ENCODE data around the gene CHST15. TPM values are rescaled to one million over a fixed set of nuclear protein-coding genes. Genes with fewer than 3 reads are reported as not detected.

Gene CHST15
- total RNA-seq, 1 experiment from 2014 or later, result 17.1 TPM

DNA sequence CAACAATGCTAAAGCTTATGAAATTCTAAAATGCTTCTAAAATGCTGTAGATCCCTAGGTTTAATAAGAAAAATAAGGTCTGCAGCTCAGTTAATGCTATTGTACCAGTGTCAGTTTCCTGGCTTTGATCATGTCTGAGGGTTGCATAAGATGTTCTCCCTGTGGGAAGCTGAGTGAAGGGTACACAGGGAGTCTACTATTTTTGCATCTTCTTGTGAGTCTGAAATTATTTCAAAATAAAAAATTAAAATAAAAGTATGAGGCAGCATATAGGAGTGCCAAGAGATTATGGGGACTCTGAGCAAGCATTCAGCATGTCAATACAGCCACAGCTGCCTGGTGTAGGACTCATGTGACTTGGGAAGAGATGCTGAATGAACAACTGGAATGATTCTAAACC lies 14.7 kb downstream of the CHST15 start:
- Histone ChIP-seq H3K9me2 (replicated peaks; ENCODE audit: low read length) (no peaks in the 10 kb centered on the region), H3K9me3 (ENCODE audit: low read length) (no peaks in the 10 kb centered on the region), H2AFZ (ENCODE audit: low read length) (no peak overlapping the region), H4K20me1 (ENCODE audit: low read length) (no peaks in the 10 kb centered on the region), H3K27ac (ENCODE audit: low read length) (no peak overlapping the region), H3K9ac (ENCODE audit: low read length) (no peak overlapping the region), H3K79me2 (ENCODE audit: low read length) (peaks cover 44% of the 10 kb centered on the region), H3F3A (ENCODE audit: low read length, unreplicated experiment) (no peaks in the 10 kb centered on the region), H3K36me3 (ENCODE audit: low read depth, low read length) (no peaks in the 10 kb centered on the region), H3K27me3 (ENCODE audit: low read length) (no peaks in the 10 kb centered on the region), H3K4me3 (ENCODE audit: low read length) (no peak overlapping the region), H3K4me1 (ENCODE audit: insufficient read depth, low read length) (no peaks in the 10 kb centered on the region), H3K4me2 (ENCODE audit: low read length) (no peak overlapping the region)
- no peak for ATAC-seq
- no TSS peak for BruUV-seq (replicated peaks)
- POLR2A ChIA-PET (ENCODE audit: unreplicated experiment), result no interaction called here
- CTCF ChIA-PET, result no interaction called here
- DNase-seq, result no peak
- intact Hi-C loops (cut with micrococcal nuclease), result no loop called here
- TF ChIP-seq EZH2phosphoT487 (IDR thresholded peaks at IDR 0.05; ENCODE audit: borderline replicate concordance, low read length) (no peak), EZH2 (IDR thresholded peaks at IDR 0.05; ENCODE audit: low read length, unreplicated experiment) (no peak)
- TF ChIP-seq, protein P1, sequence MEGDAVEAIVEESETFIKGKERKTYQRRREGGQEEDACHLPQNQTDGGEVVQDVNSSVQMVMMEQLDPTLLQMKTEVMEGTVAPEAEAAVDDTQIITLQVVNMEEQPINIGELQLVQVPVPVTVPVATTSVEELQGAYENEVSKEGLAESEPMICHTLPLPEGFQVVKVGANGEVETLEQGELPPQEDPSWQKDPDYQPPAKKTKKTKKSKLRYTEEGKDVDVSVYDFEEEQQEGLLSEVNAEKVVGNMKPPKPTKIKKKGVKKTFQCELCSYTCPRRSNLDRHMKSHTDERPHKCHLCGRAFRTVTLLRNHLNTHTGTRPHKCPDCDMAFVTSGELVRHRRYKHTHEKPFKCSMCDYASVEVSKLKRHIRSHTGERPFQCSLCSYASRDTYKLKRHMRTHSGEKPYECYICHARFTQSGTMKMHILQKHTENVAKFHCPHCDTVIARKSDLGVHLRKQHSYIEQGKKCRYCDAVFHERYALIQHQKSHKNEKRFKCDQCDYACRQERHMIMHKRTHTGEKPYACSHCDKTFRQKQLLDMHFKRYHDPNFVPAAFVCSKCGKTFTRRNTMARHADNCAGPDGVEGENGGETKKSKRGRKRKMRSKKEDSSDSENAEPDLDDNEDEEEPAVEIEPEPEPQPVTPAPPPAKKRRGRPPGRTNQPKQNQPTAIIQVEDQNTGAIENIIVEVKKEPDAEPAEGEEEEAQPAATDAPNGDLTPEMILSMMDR (conservative IDR thresholded peaks at IDR 0.05; ENCODE audit: low read depth, low read length), result no peak

DNA sequence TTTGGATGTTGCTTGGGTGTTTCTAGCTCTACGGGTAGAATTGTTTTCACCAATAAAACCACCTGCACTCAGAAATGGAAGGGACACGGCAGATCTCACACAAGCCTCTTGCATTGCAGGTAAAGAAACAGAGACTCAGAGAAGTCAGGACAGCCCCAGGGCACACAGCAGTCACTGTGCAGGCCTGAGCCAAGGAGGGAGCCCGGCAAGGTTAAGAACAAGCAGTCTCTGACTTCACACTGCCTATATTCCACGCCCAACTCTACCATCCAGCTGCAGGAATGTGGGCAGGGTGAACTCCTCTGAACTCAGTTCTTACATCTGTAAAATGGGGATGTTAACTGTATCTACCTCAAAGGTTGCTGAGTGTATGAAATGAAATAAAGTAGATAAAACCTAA lies 15.4 kb downstream of the CHST15 start:
- H3K4me2 ChIP-seq (ENCODE audit: low read length), result no peak overlapping the region
- ATAC-seq, result no peak
- no peaks in the 10 kb centered on the region for H3K4me1 ChIP-seq (ENCODE audit: insufficient read depth, low read length)
- POLR2A ChIA-PET (ENCODE audit: unreplicated experiment), result no interaction called here
- no peak overlapping the region for H3K4me3 ChIP-seq (ENCODE audit: low read length)
- H3K27ac ChIP-seq (ENCODE audit: low read length), result no peak overlapping the region
- H3F3A ChIP-seq (ENCODE audit: low read length, unreplicated experiment), result no peaks in the 10 kb centered on the region
- no peaks in the 10 kb centered on the region for H3K9me2 ChIP-seq (replicated peaks; ENCODE audit: low read length)
- peaks cover 44% of the 10 kb centered on the region for H3K79me2 ChIP-seq (ENCODE audit: low read length)
- intact Hi-C loops (cut with micrococcal nuclease), result no loop called here
- no peak for DNase-seq
- no peak overlapping the region for H3K9ac ChIP-seq (ENCODE audit: low read length)
- H3K9me3 ChIP-seq (ENCODE audit: low read length), result no peaks in the 10 kb centered on the region
- CTCF ChIA-PET, result no interaction called here
- TF ChIP-seq EZH2 (IDR thresholded peaks at IDR 0.05; ENCODE audit: low read length, unreplicated experiment) (no peak), EZH2phosphoT487 (IDR thresholded peaks at IDR 0.05; ENCODE audit: borderline replicate concordance, low read length) (no peak)
- TF ChIP-seq, protein P1 (conservative IDR thresholded peaks at IDR 0.05; ENCODE audit: low read depth, low read length), result no peak
- no peaks in the 10 kb centered on the region for H3K27me3 ChIP-seq (ENCODE audit: low read length)
- H4K20me1 ChIP-seq (ENCODE audit: low read length), result no peaks in the 10 kb centered on the region
- H2AFZ ChIP-seq (ENCODE audit: low read length), result no peak overlapping the region
- BruUV-seq (replicated peaks), result no TSS peak
- H3K36me3 ChIP-seq (ENCODE audit: low read depth, low read length), result no peaks in the 10 kb centered on the region

DNA sequence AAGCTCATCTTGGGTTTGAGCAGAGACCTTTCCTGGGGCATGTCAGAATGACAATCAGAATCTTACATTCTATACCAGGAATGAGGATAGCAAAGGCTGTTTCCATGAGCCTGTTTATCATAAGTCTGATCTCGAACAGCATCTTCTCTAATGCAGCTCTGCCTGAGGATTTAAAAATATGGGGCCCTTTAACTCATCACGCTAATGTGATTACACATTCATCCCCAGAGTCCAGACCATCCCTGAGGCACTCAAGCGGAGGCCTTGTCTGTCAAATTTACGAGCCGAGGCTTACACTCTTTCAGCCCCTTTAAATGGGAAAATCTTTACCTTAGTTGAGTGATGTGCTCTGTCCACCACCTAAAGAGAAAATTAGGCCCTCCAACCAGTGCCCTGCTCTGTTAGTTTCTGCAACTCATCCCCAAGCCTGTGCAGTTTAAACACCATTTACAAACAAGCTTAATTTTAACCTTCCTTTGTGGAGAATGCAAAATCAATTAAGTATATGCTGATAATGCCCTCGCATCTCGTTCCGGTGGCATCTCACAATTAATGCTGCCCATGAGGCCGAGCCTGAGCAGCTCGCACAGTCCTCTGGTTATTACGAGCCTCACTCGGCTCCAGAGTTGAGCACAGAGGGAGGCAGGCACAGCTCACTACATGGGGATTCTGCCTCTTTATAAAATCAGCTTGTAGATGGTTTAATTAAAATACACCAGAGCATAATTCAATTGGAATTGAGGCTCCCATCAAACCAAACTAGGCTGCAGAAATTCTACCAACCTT lies 16.0 kb downstream of the CHST15 start:
- TF ChIP-seq, protein P1 (conservative IDR thresholded peaks at IDR 0.05; ENCODE audit: low read depth, low read length), result no peak
- TF ChIP-seq EZH2 (IDR thresholded peaks at IDR 0.05; ENCODE audit: low read length, unreplicated experiment), result no peak
- TF ChIP-seq EZH2phosphoT487 (IDR thresholded peaks at IDR 0.05; ENCODE audit: borderline replicate concordance, low read length), result no peak
- Histone ChIP-seq H3K79me2 (ENCODE audit: low read length) (peaks cover 39% of the 10 kb centered on the region), H3K27me3 (ENCODE audit: low read length) (no peaks in the 10 kb centered on the region), H3K27ac (ENCODE audit: low read length) (no peak overlapping the region), H2AFZ (ENCODE audit: low read length) (no peak overlapping the region), H3F3A (ENCODE audit: low read length, unreplicated experiment) (no peaks in the 10 kb centered on the region), H3K4me2 (ENCODE audit: low read length) (no peak overlapping the region), H3K4me3 (ENCODE audit: low read length) (no peak overlapping the region), H3K9me3 (ENCODE audit: low read length) (no peaks in the 10 kb centered on the region), H3K9me2 (replicated peaks; ENCODE audit: low read length) (no peaks in the 10 kb centered on the region), H3K36me3 (ENCODE audit: low read depth, low read length) (no peaks in the 10 kb centered on the region), H4K20me1 (ENCODE audit: low read length) (no peaks in the 10 kb centered on the region), H3K9ac (ENCODE audit: low read length) (no peak overlapping the region), H3K4me1 (ENCODE audit: insufficient read depth, low read length) (no peaks in the 10 kb centered on the region)
- no peak for DNase-seq
- BruUV-seq (replicated peaks), result no TSS peak
- ChIA-PET POLR2A (ENCODE audit: unreplicated experiment) (no interaction called here), CTCF (no interaction called here)
- intact Hi-C loops (cut with micrococcal nuclease), result no loop called here
- ATAC-seq, result no peak

Measured in PC-3 (cell line).